Kidney capillary endothelial cell (primary cell): ENCODE measurements around the gene POT1.

Experiments
- DNase-seq: peaks from one replicate; pipeline ENCODE4 v3.0.0-alpha.2; 2018; ENCODE audit warnings: low spot score

POT1 gene

DNA sequence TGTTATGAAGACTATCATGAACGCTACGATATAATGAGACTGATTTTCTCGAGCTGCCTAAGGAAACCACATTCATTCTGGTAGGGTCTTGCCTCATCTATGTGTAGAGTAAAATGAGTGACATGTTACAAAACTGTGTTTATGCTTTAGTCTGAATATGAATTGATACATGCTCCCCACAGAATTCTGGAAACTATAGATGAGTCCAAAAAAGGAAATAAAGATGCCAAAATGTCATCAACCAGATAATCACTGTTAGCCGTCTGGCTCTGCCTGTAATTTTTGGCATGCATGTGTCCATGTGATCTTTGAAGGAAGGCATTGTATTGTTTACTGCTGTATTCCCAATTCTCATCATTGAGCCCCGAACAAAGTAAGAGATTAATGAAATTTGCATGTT is 121.4 kb downstream of the POT1 start:
- no peak for DNase-seq

DNA sequence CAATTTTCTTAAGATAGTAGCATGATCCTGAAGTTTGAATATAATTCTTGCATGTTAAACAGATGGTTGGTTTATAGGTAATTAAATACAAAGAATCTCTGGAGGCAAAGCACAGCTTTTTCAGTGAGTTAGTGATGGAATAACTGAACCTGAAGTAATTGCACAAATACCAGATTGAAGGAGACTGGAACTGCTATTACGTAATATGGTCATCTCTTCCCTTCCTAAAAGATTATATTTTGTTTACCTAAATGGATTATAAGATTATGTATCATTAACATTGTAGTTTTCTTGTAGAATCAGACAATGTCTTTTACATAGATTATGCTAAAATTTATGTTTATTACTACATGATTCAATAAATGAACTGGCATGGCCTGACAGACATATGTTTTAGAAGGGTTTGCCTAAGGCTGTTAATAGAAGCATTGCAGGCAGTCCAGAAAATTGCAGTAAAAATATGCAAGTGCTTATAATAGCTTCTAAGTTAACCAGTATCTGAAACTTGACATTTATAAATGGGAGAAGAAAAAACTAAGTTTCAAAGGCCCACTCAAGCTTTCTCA is 128.2 kb downstream of the POT1 start:
- no peak for DNase-seq

DNA sequence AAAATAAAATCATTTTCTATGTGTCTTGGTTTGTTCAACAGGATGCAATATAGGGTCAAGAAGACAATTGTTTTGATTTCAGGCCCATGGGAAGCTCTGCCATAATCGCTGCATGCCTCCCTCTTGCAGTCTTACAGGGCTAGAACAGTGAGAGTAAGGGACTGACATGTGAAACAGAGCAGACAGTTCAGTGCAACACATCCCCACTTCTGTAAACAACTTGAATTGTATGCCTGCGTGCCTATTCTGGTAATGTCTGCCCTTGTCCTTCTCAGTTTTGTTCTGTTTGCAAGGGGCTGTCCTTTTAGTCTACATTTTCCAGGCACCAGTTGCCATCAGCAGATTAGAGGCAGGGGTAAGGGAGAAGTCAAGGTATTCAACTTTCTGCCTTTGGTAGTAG is 129.2 kb downstream of the POT1 start:
- no peak for DNase-seq

DNA sequence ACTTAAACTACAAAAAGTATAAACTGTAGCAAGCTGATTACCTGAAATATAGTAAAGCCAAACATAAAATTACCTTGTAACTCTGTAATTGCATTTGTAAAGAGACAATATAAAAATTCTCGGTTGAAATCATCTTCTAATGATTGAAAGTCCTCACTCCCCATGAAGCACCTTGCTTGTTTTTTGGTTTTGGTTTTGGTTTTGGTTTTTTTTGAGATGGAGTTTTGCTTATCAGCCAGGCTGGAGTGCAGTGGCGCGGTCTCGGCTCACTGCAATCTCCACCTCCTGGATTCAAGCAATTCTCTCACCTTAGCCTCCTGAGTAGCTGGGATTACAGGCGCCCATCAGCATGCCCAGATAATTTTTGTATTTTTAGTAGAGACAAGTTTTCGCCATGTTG is 130.2 kb downstream of the POT1 start:
- DNase-seq = no peak

DNA sequence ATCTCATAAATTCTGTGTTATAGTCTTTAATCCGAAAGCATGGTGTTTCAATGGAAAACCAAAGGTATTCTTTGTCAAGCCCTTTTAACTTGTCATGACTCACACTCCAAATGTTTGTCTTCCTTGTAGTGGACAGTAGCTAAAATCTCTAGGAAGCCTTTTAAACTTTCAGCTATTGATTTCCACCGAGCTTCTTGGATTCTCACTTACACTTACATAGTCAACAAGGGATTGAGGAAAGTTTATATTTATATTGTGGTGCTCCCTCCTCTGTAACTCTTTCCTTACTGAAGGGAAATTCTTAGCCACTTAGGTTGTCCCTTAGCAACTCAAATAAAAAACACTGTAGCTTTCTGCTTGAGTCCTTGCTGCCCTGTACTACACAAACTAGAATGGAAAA is 132.9 kb downstream of the POT1 start:
- no peak for DNase-seq

DNA sequence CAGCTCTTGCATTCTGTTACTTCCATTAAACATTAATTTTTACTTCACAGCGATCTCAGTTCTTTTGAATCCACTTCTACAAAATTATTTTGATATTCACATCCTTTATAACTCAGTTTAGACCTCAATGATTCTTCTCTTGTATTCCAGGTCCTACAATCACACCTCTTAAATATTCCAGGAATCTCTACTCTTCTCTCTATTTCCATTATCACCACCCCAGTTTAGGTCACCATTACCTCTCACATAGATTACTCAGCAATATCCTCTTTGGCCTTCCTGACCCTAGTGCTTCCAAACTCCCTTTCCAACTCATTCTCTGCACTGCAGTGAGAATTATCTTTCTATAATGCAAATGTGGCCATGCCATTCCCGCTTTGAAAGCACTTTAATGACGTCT is 136.9 kb downstream of the POT1 start:
- DNase-seq = no peak

DNA sequence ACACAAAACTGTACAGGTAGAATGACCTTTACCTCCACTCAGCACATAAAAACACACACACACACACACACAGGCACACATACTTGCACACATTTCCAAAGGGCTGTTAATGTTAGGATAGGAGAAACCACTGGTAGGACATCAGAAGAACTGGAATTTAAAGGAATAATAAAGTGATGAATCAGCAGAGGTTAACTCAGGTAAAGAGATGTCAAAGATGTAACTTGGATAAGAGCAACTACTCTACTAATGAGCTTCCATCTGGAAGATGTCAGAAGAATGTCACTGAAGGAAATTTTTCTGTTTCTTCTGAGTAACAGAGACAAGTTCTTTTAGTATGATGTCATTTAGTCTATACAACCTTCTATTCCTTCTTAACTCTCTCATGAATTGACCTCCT is 137.6 kb downstream of the POT1 start:
- no peak for DNase-seq

DNA sequence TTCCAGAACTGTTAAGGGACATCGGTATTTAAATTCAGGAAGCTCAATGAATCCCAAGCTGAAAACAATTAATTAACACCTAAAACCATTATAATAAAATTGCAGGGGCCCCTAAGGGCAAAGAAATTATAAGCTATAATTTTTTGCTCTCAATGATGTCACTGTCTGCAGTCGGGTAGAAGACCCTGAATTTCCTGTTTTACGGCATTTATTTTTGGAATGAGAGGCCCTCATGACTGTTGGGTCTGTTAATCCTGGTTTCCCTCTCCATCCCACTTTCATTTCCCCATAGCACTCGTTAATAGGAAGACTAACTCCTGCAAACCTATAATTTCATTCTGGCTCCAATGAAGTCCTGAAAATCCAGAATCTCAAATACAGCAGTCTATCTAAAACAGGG is 138.2 kb downstream of the POT1 start:
- no peak for DNase-seq

DNA sequence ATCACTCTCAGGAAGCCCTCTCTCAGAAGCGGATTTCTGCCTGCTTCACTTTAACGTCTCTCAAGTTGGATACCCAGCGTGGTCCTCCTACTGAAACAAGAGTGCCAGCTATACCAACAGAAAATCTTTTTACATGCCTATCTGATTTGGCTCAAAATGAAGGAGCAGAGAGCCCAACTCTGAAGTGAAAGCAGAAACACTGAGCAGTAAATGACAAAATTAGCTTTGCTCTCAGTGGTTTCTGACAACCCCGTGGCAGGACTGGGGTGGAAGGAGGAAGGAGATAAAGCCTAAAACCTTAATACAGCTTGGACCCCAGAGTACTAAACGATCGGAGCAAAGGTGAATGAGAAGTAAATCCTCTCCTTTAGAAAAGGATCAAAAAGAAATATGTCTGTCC is 139.0 kb downstream of the POT1 start:
- no peak for DNase-seq

DNA sequence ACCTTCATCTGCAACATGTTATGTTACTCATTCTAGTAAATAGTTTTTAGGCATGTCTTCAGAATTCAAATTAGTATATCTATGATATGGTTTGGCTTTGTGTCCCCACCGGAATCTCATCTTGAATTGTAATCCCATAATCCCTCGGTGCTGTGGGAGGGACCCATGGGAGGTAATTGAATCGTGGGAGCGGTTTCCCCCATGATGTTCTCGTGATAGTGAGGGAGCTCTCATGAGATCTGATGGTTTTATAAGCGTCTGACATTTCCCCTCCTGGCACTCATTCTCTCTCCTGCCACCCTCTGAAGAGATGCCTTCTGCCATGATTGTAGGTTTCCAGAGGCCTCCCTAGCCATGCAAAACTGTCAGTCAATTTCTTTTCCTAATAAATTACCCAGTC is 143.6 kb downstream of the POT1 start:
- DNase-seq = no peak

DNA sequence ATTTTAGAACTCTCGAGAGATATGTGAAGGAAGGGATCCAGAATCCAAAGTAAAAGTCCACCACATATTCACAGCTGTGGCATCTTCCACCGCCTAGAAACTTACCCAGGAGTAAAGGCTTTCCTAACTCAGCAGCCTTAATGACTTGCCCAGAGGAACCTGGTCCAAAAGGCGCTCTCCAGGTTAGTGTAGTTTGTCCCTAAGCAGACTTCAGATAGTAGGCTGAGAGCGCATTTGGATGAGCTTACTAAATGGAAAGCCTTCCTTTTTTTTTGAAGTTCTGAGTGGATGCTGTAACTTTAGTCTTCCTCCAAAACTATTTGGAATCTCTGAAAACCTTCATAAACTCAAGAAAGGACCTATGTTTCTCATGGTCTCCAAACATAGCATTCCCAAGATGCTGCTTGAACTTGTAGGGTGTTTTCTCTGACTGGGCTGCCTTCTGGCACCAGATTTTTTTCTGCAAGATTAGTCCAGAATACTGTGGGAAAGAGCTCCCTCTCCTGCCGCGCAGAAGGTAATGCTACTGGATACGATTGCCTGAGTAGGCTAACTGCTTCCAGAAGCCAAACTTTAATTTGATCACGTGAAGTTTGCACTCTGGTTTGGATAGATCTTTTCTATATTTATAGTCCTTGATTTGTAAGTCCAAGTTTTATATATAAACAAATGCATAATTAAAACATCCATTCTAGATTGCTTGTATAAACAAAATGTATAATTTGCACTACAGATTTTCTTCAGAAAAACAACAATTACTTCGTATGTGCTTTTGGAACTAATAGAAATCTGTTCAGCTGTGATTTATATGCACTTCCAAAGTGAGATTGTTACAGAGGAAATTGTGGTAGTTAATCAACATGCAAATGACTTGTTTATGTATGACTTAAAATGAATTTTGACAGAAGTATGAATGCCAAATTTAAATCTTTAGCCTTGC is 144.5 kb downstream of the POT1 start:
- DNase-seq = peak; percentile 54

DNA sequence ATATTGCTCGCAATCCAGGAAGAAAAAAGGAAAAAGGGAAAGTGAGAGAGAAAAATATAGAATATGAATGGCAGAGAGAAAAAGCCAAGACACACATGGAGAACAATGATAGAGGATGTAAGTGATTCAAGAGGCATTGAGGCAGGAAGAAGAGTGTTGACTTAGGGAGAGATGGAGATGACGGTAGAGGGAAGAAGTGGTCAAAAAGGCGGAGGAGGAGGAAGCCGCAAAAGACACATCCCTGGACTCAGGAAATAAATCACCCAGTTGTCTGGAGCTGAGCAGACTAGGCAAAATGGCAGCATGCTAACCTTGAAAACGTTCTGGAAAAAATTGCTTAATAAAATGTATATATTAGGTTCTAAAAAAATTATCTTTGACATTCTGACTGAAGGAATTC is 146.4 kb downstream of the POT1 start:
- DNase-seq = no peak

DNA sequence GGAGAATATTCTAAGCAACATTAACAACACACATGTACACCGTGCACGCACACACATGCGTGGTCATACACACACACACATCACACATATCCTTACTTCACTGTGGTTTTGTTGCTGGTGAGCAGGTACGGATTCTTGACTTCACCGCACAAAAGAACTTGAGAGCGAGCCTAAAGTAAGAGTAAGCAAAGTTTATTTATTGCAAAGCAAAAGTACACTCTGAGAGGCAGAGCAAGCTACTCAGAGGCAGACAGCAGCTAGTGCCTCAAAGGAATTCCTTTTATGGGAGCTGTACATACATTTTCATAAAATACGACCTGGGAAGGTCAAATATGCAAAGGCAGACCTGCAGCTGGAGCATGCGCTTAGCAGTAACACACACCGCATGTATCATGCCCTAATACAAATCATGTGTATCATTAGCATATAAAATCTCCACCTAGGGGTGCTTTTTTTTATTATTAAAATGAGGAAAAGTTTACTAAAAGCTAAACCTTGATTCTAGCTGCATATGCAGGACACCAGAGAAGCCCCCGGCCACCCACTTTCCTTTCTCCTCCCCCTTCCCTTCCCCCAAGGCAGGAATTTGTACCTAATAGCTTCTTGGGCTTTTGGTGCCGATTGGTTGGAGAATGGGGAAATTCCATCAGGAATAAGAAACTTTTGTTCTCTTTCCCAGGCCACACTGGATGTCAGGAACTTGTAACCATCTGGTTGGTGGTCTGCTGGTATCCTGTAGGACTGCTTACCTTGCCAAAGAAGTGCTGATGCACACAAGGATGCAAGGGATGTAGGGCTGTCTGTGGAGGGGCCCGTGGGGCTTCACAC is 147.5 kb downstream of the POT1 start:
- no peak for DNase-seq

DNA sequence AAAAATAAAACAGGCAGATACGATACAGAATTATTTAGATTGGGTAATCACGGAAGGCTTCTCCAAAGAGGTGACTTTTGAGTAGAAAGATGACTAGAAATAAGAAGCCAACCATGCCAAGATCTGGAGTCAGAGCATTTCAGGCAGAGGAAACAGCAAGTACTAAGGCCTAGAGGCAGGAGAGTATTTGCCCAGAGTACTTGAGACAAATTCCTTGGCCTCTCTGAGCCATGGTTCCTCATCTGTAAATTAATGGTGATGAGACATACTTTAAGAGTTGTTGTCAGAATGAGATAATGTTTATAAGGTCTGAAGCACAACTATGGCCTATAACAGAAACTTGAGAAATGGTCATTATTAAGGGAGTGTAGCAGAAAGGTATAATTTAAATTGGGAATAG is 148.2 kb downstream of the POT1 start:
- DNase-seq = no peak

DNA sequence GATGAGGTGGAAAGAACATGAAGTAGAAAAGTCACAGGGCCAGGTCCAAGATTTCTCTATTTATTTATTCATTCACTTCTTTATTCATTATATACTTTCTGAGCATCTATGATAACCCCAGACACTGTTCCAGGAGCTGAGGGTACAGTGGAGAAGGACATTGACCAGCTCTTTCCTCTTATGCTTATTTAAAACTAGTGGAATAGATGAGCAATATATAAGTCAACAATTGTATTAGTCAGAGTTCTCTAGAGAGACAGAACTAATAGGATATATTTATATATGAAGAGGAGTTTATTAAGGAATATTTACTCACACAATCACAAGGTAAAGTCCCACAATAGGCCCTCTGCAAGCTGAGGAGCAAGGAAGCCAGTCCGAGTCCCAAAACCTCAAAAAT is 149.0 kb downstream of the POT1 start:
- no peak for DNase-seq

DNA sequence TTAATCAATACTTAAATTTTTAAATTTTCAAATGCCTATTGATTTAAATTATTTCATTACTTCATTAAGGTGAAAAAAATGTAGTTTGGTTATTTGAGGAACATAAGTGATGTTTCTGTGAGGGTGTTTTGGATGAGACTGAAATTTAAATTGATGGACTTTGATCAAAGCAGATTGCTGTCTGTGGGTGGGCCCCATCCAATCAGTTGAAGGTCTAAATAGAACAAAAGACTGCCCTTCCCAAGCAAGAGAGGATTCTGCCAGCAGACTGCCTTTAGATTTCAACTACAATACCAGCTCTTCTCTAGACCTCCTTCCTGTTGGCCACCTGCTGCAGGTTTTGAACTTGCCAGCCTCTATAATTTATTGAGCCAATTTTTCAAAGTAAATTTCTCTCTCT is 149.6 kb downstream of the POT1 start:
- no peak for DNase-seq

DNA sequence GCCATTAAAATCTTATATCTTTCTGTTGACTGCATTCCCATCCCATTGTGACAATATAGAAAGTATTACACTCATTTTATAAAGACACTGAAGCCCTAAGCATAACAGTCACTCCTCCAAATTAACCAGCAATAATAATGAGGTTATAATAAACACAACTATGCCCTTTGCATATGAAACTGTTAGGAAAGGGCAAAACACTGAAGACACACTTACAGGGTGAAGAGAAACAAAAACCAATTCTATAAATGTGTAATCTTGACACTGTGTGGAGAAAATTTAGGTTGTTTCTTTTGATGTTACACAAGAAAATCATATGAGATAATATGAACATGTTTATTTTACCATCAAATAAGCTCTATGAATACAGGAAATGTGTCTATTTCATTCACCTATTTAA is 150.0 kb downstream of the POT1 start:
- DNase-seq = no peak

DNA sequence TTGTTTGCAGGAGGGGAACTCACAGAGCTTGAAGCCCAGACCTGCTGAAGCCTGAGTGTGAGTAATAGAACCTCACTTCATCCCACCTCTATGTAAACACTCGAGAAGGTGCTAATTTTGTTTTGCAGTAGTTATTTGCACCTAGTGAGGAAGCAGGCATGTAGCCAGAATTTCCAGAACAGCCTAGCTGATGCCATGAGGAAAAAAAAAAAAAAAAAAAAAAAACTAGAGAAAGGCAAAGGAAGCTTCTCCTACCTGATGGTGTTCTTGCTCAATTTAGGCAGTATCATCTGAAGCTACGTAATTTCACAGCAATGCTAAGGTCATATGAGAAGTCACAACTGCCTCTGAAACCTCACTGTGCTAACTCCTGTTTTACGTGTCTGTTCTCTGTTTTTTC is 150.4 kb downstream of the POT1 start:
- DNase-seq = no peak

DNA sequence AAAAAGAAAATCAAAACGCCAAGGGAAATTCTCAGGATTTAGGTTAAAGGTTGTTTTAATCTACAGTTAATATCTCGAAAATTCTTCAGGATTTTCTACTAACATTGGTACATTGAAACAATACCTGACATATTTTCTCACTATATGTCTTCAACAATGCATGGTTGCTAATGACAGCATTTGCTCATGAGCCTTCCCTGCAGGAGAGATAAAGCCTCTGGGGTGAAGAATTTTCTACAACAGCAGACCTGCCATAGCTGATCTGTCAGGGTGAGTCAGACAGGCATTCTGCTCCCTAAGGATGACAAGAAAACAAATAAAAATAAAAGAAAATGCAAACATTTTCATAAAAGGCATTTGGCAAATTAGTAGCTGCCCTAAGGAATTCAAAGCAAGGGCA is 152.4 kb downstream of the POT1 start:
- DNase-seq = no peak

DNA sequence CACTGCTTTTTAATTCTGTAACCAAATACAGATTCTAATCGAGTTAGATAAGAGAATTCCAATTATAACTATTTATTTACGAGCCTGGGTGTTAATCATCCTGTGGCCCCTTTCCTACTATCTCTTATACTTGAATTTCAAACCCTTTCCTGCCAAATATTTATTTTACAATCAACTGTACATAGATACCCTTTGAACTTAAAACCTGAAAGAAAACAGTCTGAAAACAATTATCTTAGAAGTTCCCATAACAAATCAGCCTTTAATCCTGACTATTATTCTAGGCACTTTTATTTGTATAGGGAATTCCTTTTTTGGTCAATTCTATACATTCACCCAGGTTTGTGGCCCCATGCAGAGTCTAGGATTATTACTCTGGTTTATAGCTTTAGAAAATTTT is 153.5 kb downstream of the POT1 start:
- no peak for DNase-seq

DNA sequence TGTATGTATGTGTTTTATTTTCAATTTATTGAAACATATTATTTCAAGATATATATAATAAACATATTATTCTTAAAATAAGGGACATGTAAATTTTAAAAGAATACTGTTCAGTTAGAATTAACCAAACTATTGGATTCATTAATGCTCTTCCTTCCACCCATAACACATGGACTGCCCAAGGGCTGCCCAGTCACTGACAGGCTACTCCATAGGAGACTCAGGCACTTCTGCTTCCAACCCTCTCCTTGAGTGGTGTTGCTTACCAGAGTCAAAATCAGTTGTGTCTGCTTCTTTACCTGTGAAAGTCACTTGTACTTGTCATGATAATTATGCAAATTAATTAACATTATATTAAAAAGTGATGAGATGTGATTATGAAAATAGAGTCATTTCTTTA is 154.2 kb downstream of the POT1 start:
- DNase-seq = no peak

DNA sequence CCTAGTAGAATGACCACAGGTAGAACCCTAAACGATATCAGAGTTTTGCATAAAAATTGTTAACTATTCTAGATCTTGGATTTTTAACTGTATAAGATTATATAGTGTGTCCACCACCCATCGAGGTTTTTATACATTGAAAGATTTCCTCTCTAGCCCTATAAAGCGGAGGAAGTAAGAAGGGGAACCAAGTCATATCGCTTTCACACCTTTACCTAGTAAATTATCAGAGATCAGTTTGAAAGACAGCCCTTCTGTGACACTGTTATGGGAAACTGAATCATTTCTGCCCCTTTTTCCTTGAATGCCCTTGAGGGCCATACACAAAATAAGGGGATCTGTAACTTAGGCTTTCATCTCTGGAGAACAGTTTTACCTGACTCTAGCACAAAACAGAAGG is 155.7 kb downstream of the POT1 start:
- no peak for DNase-seq

DNA sequence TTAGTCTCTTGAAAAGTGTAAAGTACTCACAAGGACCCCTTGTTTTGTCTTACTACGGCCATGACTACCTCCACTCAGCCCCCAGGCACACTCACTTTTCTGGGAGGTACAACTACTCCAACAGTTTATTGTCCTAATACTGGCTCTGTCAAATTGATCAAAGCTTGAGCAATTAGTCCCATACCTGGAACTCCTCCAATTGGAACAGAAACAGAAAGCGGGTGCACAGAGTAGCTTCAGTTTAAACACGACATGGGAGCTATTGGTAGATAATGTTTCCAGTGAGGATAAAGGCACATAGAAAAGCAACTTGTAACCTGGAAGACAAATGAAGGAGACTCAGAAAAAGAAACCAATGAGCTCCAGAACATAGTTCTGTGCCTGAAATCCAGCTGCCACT is 156.3 kb downstream of the POT1 start:
- DNase-seq = no peak
